GM19351 (cell line): Measurements from ENCODE around the gene LRTM2.

Source experiments
- ATAC-seq: cut with Tn5 transposase; IDR thresholded peaks from one replicate; pipeline ENCODE4 v1.9.1; 2021; ENCODE audit warnings: mild to moderate bottlenecking, moderate library complexity; ENCODE audit not compliant: unreplicated experiment

Gene LRTM2

DNA sequence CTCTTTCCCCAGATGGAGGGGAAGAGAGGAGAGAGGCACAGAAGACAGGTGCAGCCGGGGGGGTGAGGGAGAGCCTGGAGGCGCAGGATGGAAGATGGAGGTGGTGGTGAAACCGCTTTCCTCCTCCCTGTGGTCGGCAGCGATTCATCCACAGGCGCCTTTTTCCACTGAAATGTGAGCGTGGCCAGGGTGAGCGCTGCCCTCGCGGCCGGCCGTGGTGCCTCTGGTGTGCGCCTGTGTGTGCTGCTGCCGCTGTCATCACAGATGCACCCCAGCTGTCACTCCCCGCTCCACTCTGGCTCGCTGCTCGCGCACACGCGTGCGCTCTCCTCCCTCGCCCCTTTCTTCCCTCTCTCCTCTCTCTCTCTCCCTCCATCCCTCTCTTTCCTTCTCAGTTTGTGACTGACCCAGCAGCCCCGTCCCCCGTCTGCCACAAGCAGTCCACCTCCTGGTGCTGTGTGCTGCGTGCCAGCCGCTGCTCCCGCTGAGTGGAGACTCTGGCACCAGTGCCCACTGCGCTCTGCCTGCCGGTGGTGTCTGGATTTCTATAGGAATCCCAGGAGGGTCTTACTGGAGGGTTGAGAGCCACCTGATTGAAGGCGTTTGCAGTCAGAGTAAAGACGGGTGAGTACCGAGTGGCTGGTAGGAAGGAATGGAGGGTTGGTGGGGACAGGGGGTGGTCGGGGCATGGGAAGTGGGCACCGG lies at the start of gene LRTM2:
Gene LRTM2, plus strand, starts transcription at position 375 of the 705 bp plus-strand sequence. CDS start 7,584 bp downstream, outside the sequence.
- ATAC-seq: no peak

DNA sequence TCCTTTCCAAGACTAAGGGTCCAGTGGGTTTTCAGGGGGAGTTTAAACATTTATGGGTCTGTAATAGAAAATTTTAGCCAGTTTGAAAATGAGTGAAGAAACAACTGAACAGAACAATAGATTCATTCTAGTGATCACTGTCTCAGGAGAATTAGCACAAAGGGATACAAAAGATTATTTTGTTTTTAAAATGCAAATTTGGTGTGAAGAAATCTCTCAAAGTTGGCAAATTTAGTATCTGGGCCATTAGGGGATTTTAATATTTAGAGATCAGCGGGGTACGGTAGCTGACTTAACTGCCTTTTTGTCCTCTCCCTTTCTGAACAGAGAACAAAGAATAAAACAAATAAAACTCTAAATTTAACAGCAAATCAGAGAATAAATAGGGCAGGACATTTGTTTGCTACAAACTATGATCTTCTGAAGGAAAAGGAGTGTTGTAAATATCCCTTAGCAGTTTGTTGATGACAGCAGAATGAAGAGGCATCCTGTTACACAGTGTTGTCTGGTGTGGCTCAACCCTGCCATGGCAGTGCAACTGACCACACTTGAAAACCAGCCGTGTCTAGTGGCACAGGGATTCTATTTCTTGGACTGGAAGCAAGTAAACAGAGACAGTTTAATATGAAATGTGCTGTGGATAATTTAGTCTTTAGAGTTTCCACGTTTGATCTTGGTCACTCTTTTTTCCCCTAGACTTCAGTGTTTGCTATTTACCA lies 46.3 kb upstream of the LRTM2 start:
- ATAC-seq: no peak

DNA sequence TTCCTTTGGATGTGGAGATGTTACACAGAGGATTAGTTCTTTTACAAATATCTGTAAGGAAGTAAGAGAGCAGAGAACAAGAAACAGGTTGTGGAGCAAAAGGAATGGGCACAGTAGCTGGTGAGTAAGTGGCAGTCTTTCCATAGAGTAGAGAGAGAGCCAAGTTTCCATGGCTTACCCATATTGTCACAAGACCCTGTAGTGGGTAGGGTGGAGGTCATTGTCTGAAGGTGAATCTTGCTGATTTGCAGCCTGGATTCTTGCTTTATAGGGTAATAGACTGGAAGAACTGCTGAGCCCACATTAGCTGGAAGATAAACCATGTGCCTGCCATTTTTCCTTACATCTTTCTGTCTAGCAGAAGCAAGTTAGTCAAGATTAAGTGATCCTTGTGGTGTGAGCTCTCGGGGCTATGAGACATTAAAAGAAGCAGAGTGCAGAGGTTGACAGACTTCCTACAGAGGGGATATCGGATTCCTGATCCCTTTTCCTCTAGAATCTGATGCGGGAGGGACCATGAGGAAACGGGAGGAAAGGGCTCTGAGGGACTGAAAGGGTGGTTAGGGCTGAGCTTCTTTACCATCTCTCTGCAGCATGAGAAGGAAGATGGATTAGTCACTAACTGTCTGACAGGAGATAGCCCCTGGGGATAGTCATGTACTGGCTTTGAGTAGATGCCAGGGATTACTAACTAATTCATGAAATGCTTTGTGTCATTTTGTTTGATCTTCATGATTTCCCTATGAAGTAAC lies 44.0 kb upstream of the LRTM2 start:
- no peak for ATAC-seq

DNA sequence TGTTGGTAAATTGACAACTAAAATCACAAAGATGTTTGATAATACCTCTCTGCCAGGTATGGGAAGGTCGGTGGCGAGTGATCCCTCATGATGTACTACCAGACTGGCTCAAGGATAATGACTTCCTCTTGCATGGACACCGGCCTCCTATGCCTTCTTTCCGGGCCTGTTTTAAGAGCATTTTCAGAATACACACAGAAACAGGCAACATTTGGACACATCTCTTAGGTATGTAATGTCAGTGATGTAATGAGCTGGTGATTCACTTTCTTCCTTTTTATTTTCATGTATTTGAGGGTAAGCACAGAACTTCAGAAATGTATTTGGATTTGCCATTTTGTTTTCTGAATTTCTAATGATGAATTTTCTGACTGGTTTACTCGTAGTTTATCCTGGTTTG lies 42.6 kb upstream of the LRTM2 start:
- ATAC-seq: no peak

DNA sequence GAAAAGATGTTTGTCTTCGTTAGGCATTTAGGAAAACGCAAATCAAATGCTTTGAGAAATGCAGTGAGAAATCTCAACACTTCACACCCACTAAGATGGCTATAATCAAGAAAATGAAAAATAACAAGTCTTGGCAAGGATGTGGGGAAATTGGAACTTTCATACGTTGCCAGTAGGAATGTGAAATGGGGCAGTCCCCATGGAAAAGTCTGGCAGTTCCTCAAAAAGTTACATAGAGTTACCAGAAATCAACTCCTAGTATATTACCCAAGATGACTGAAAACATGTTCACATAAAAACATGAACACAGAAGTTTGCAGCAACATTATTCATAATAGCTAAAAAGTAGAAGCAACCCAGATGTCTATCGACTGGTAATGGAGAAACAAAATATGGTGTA lies 41.5 kb upstream of the LRTM2 start:
- ATAC-seq: no peak

DNA sequence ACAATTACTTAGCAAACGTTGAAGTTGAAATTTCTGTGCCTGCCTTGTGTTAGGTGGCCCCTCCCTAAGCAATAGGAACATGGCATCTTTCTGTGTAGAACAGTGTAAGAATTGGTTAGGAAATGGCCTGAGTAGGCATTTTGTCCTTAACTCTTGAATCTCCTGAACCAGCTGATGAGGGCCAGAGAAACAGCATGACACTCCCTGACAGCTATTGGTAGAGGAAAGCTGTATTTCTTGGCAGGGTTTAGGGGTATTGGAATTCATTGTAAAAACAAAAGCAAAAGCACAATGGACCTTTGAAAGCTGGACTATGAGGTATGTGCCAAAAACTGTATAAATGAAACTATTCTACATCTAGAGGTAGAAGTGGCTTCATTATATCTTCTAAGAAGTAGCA lies 40.6 kb upstream of the LRTM2 start:
- ATAC-seq: no peak

DNA sequence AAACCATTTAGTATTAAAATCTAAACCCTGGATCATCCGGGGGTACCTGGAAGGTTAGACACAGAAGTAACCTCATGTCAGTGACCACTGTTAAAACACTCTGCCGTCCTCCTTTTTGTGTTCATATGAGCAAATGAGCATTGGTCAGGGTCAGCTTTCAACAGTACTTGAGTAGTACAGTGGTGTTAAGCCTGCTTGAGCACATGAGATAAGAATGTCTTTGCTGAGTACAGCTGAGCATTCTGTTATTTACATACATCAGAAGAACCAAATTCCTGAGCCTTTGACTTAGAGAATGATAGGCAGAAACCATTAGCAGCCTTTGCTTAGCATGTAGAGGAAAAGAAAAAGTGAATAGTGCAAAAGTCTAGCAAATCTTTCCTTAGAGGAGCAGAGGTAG lies 38.6 kb upstream of the LRTM2 start:
- no peak for ATAC-seq

DNA sequence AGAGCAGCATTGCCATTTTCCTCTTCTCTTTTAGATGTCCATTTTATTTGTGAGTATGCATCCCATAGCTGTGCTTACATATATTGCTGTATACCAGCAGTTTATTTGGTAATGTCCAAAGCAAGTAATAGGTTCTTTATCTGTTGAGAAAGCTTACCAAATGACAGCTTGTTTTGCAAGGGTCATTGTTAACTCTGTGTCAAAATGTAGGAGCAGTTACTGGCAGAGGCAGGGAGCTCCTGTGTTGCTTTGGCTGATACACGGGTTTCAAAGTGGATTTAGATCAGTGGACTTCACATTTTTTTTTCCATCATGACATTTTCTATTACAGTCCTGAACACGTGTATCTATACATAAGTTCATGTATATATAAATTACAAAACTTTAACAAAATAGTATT lies 38.1 kb upstream of the LRTM2 start:
- no peak for ATAC-seq

DNA sequence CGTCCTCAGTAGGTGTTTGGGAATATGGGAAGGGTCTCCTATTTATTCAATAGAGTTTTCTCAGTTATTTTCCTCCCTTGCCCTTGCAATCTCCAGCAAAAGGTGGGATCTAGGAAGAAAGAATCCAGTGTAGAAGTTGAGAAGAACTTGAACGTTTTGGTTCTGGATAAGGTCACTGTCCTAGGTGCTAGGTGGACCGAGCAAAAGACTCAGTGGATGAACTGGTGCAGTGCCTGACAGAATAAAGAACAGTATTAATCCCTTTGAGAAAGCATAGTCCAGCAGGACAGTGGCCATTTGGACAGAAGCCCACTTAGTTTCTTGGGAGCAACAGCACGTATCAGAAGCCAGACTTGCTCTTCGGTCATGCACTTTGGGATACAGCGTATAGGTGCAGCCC lies 32.7 kb upstream of the LRTM2 start:
- ATAC-seq: no peak

DNA sequence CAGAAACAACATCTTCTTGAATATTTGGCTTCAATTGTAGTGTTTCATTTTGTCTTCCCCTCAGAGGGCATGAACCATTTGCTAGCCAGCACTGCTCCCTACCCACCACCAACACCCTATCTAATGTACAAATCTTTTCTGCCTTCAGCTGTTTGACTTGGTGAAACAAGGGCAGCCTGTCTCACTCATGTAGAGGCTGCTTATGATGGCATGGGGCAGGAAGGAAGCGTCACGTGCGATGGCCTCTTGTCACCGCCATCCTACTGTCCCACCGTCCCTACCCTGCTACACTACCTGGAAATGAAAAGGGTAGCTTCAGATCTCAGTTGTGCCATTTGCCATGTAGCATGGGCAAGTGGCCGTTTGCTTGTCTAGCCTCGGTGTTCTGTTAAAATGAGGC lies 29.9 kb upstream of the LRTM2 start:
- ATAC-seq: no peak

DNA sequence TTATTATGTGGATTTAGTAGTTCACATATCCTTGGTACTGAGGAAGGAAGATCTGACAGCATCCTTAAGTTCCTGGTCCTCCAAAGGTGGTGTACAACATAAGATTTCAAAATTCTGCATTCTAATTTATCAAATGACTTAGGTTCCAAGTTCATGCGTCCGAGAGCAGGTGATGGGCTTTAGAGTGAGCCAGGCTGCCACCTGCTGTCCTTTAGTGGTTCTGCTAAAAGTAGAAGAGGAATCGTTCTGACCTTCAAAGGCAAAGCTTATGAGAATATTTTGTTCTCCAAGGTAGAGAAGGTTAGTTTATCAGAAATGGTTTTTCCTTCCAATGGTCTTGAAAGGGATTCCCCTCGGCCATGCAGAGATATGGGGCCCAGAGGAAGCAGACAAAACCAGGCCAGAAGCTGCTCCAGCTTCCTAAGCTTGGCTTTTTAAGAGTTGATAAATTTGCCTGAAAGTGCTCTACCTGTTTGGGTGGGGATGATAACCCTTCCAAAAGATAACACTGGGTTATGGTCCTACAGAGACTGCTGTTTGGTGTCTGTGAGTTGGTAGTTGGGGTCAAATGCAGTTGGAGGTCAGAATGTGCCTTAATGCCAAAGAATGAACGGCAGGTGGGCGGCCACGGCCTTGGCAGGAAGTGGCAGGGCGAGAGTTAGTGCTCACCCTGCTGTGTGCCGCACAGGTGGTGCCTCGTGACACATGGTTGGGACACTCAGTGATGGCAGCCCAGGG lies 29.1 kb upstream of the LRTM2 start:
- no peak for ATAC-seq

DNA sequence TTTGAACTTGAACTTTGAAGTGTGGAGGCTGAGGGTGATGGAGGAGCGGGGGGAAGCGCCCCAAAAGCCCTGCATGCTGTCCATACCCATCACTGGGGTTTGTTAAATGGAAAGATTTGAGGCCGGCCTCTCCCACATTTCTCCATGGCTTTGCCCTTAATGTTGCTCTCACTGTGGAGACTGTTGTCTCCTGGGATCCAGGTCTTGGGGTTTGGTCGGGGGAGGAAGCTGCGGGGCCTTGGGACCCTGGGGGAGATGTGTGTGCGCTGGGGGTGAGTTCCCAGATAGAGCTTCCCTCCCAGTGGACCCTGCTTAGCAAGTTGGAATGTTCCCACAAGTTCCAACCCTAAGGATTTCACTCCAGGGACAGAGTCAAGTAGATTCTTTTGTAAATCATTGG lies 28.0 kb upstream of the LRTM2 start:
- ATAC-seq: no peak

DNA sequence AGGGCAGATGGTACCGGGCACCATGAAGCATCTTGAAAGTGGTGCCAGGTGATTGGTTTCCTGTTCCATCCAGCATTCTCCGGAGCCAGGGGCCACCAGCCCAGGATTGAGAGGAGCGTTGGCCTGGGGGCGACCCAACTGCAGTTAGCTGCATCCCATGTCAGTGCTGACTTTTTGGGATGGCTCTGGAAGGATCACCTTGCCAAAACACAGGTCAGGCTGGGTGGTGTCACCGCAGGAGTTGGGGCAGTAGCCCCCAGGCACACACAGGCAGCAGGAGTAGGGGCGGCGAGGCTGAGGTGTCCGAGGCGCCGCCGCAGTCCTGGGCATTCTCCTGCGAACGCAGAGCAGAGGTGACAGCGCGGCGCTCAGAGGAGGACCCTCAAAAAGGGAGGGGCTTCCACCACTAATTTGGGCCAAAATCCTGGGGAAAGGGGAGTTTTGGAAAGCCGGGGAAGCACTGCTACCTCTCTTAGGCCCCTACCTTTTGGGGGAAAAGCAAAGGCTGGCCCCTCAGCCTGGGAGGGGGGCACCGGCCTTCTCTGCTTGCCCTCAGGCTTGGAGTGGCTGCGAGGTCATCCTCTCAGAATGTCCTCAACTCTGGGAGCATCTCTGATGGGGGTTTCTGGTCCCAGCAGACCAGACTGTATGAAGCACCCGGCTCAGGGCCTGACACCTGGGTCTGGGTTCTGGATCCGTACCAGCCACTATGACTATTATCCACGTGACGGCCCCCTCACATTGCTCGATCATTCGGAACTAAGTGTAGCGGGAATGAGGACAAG lies 26.7 kb upstream of the LRTM2 start:
- no peak for ATAC-seq

DNA sequence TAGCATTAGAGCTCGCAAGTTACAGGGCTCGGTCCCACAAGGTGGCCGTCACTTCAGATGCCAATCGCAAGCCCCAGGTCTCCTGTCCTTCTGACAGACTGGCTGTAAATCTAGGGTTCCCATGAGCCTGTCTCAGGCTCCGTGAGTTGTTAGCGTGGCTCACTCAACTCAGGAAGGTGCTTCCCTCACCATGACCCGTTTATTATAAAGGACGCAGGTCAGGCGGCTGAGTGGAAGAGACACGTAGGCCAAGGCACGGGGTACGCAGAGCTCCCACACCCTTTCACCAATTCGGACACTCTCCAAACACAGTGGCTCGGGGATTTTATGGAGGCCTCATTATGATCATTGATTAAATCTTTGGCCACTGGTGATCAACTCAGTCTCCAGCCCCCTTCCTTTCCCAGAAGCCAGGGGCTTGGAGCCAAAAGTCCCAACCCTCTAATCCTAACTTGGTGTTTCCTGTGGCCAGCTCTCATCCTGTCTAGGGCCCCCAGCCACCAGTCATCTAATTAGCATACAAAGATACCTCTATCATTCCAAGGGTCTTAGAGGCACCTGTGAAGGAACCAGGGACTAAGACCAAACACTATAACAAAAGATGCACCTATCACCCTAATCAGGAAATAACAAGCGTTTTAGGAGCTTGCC lies 25.8 kb upstream of the LRTM2 start:
- no peak for ATAC-seq

DNA sequence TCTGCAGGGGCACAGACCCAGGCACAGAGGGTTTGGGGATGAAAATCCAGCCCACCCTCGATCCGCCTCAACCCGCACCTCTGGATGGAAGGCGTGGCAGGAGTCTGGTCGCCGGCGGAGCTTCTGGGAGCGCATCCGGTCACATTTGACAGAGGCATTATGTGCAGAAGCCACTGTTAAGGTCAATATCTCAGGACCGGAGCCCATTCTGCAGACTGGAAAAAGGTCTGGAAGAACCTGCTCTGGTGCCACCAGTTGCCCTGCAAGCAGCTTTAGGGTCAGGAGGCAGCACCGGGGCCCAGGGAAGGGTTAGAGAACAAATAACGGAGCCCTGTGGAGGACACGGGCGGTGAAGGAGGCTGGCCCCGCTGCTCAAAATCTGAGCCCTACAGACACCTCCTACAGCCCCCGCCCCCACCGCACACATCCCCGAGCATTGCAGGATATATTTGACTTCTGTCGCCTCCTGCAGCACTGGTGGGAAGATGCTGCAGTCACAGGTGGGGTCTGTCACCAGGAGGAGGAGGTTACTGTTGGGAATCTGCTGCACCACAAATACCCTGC lies 25.1 kb upstream of the LRTM2 start:
- no peak for ATAC-seq

DNA sequence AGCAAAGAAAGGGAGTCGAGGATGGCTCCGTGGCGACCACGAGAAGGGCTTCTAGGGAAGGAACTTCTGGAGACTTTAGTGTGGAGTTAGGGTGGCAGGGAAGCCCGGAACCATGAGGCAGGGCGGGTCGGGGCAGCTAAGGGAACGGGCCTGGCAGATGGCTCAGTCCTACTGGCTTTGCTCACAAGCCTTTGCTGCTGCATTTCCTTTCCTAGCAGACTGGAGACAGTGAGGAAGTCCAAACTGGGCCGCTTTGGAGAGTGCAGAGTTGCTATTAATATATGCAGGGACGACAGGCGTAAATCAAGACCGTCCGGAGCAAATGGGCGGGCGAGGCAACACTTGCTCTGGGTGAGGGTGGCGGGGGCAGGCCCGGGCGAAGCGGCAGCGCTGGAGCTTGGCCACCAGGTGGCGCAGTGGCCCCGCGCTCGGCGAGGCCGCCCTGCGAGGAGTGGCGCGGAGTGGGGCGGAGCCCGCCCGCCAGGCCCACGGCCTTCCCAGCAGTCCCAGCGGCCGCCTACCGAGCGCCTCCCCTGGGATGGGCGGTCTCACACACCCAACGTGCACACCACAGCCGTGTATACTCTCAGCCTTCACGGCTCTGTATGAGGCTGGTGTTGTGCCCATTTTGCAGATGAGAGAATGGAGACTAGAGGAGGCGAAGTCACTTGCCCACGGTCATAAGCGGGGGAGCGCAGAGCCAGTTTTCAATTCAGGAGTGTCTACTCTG lies 24.4 kb upstream of the LRTM2 start:
- ATAC-seq: peak; percentile 85

DNA sequence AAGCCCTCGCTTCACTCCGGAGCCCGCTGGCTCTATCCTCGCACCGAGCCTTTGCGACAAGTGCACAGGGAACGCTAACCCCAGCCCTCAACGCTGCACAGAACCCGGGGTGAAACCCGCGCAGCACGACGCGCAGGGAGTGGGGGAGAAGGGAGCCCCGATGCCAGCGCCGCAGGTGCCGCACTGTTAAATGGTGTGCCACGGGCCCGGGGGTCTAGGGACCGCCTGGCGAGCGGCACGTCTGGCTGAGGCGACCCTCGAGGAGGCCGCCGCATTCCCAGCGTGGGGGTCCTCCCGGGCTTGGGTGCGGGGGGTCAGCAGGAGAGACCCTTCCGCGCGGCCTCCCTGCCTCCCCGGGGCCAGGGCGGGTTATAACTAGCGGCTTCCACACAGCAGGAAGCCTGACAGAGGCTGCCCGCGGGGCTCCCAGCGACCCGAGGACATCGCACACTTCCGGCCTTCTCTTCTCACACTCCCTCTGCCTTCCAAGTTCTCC lies 23.8 kb upstream of the LRTM2 start:
- ATAC-seq: peak; percentile 26

DNA sequence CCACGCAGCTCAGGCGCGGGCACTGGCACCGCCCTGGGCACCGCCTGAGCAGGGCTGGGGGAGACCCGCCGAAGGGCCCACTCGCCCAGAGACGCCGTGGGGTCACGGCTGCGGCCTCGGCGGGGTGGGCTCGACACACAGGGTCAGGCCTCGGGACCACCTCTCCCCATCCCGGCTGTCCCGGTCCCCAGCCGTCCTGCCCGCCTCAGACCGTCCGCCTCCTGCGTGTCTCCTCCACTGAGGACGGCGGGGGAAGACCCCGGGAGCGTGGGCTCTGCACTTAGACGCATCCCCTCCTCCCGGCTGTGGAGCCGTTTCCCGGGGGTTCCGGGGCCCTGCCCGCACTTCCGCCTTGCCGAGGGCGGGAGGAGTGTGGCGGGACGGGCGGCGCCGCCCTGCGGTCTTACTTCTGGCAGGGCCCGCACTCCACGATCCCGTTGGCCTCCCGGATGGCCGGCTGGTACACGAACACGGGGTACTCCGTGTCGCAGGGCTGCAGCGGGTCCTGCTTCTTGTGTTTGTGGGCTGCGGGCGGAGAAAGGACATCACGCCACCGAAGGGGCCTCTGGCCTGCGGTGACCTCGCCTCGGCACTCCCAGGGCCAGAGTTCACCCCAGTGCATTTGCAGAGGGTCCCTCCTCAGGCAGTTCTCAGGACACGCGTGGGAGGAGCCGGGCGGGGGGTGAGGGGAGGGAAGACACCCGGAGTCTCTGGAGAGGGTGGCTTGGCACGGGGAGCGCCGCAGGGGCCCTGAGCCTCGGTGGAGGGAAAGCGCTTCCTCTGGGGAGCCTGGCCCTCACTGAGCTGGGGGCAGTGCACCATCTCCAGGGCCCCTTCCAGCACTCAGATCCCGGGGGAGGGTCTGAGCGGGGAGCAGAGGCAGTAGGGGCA lies 23.1 kb upstream of the LRTM2 start:
- peak; percentile 11 for ATAC-seq
